IMR-90 (cell line): Measurements from ENCODE around the gene PRTFDC1. TPM values are rescaled to one million over a fixed set of nuclear protein-coding genes. Genes with fewer than 3 reads are reported as not detected.
A peak's percentile ranks its signal among the peaks of the same experiment; 100 is the strongest.

ENCODE experiments used
- ATAC-seq: fragments of 200-7000 bp; cut with Tn5 transposase; 2 replicates; pipeline ENCODE4 v1.9.1; 2020; ENCODE audit warnings: low read depth, mild to moderate bottlenecking, moderate library complexity
- BruUV-seq: library from RNA; stranded (reverse); fragments of 400-500 nt; replicated peaks from 2 replicates; lab custom pipeline; 2021; lab: Mats Ljungman, UMichigan
- CTCF ChIA-PET: fragments of 300-600 bp; formaldehyde crosslinking; extraction: SDS; loops from one replicate; lab custom pipeline; 2021; ENCODE audit warnings: antibody characterized with exemption; lab: Yijun Ruan, JAX
- POLR2A ChIA-PET: fragments of 300-600 bp; sonication (Branson Sonifier 250); formaldehyde crosslinking; loops from one replicate; lab custom pipeline; 2022; ENCODE audit warnings: antibody characterized with exemption; ENCODE audit not compliant: unreplicated experiment; lab: Charles Lee
- DNase-seq: peaks from one replicate; pipeline ENCODE4 v3.0.0; 2013
- H2AFZ ChIP-seq: replicated peaks from 2 replicates; pipeline ENCODE3; 2013; ENCODE audit warnings: low read length, mild to moderate bottlenecking; ENCODE audit not compliant: poor library complexity
- H2AK5ac ChIP-seq: 2 replicates; pipeline ENCODE4 v1.6.1; 2013; ENCODE audit warnings: low read depth, low read length, inconsistent platforms
- H2AK9ac ChIP-seq: replicated peaks from 2 replicates; pipeline ENCODE3; 2013; ENCODE audit warnings: mild to moderate bottlenecking, low read depth, low read length, moderate library complexity; ENCODE audit not compliant: poor library complexity
- H2BK120ac ChIP-seq: 2 replicates; pipeline ENCODE4 v1.6.1; 2013; ENCODE audit warnings: low read depth, low read length, inconsistent platforms
- H2BK15ac ChIP-seq: 3 replicates; pipeline ENCODE4 v1.6.1; 2013; ENCODE audit warnings: low read depth, low read length, inconsistent platforms
- H2BK20ac ChIP-seq: 2 replicates; pipeline ENCODE4 v1.6.1; 2013; ENCODE audit warnings: low read depth, mild to moderate bottlenecking, inconsistent platforms, low read length, moderate library complexity
- H2BK5ac ChIP-seq: 2 replicates; pipeline ENCODE4 v1.6.1; 2013; ENCODE audit warnings: mild to moderate bottlenecking, low read depth, low read length, inconsistent platforms; ENCODE audit not compliant: poor library complexity, severe bottlenecking
- H3K14ac ChIP-seq: replicated peaks from 2 replicates; pipeline ENCODE4 v1.6.1; 2013; ENCODE audit warnings: low read depth, low read length, inconsistent platforms
- H3K18ac ChIP-seq: 2 replicates; pipeline ENCODE4 v1.6.1; 2013; ENCODE audit warnings: low read depth, low read length, control low read depth
- H3K23ac ChIP-seq: 2 replicates; pipeline ENCODE4 v1.6.1; 2013; ENCODE audit warnings: low read depth, low read length, inconsistent platforms
- H3K27ac ChIP-seq: 2 replicates; pipeline ENCODE4 v1.5.1; 2013; ENCODE audit warnings: mild to moderate bottlenecking, control low read depth, low read length; ENCODE audit not compliant: insufficient read depth
- H3K27me3 ChIP-seq: 2 replicates; pipeline ENCODE4 v1.6.1; 2013; ENCODE audit warnings: low read length; ENCODE audit not compliant: control insufficient read depth, insufficient read depth
- H3K36me3 ChIP-seq: 2 replicates; pipeline ENCODE4 v1.6.1; 2013; ENCODE audit warnings: low read length, mixed read lengths; ENCODE audit not compliant: control insufficient read depth, insufficient read depth
- H3K4ac ChIP-seq: 2 replicates; pipeline ENCODE4 v1.6.1; 2013; ENCODE audit warnings: low read depth, low read length, inconsistent platforms
- H3K4me1 ChIP-seq: 2 replicates; pipeline ENCODE4 v1.6.1; 2013; ENCODE audit warnings: low read length, mixed read lengths; ENCODE audit not compliant: control insufficient read depth, insufficient read depth
- H3K4me2 ChIP-seq: 2 replicates; pipeline ENCODE4 v1.6.1; 2013; ENCODE audit warnings: low read depth, mild to moderate bottlenecking, control low read depth, low read length, moderate library complexity
- H3K4me3 ChIP-seq: 2 replicates; pipeline ENCODE4 v1.5.1; 2013; ENCODE audit warnings: low read depth, mild to moderate bottlenecking, control low read depth, low read length, moderate library complexity; ENCODE audit not compliant: insufficient read depth
- H3K56ac ChIP-seq: 2 replicates; pipeline ENCODE4 v1.6.1; 2013; ENCODE audit warnings: low read length, inconsistent platforms; ENCODE audit not compliant: insufficient read depth; ENCODE audit errors: extremely low read depth
- H3K79me1 ChIP-seq, 2 experiments: 2 replicates each; pipeline ENCODE4 v1.6.1; 2013; ENCODE audit warnings: low read length in 2 of 2, inconsistent platforms in 1 of 2, low read depth in 1 of 2
- H3K9ac ChIP-seq: 2 replicates; pipeline ENCODE4 v1.6.1; 2013; ENCODE audit warnings: low read depth, low read length, control low read depth
- H3K9me1 ChIP-seq: 2 replicates; pipeline ENCODE4 v1.6.1; 2013; ENCODE audit warnings: low read length, inconsistent platforms; ENCODE audit not compliant: insufficient read depth
- H3K9me3 ChIP-seq: 2 replicates; pipeline ENCODE4 v1.6.1; 2013; ENCODE audit warnings: low read length; ENCODE audit not compliant: control insufficient read depth, insufficient read depth
- H4K20me1 ChIP-seq: 2 replicates; pipeline ENCODE4 v1.6.1; 2013; ENCODE audit warnings: low read length, inconsistent platforms; ENCODE audit not compliant: insufficient read depth
- H4K5ac ChIP-seq: 2 replicates; pipeline ENCODE4 v1.6.1; 2013; ENCODE audit warnings: mild to moderate bottlenecking, low read depth, low read length, control low read depth
- H4K8ac ChIP-seq, 2 experiments: 2 replicates each; pipeline ENCODE4 v1.6.1; 2013; ENCODE audit warnings: low read depth in 2 of 2, low read length in 2 of 2, control low read depth in 1 of 2, inconsistent platforms in 1 of 2
- H4K91ac ChIP-seq: 2 replicates; pipeline ENCODE4 v1.6.1; 2013; ENCODE audit warnings: low read depth, low read length, inconsistent platforms; ENCODE audit not compliant: insufficient read depth
- BHLHE40 ChIP-seq: fragments of 150-350 bp; IDR thresholded peaks from 2 replicates; pipeline ENCODE4 v1.6.1; 2016; ENCODE audit warnings: mild to moderate bottlenecking, low read depth, low read length
- CEBPB ChIP-seq: IDR thresholded peaks from 2 replicates; pipeline ENCODE4 v1.6.1; 2012; ENCODE audit warnings: low read depth, low read length, improper control_type of control experiment
- CHD1 ChIP-seq: IDR thresholded peaks from 2 replicates; pipeline ENCODE4 v1.6.1; 2012; ENCODE audit warnings: low read depth, low read length, improper control_type of control experiment
- FOS ChIP-seq: fragments of 150-350 bp; IDR thresholded peaks from 2 replicates; pipeline ENCODE4 v1.6.1; 2016; ENCODE audit warnings: low read depth, low read length
- MAFK ChIP-seq: IDR thresholded peaks from 2 replicates; pipeline ENCODE4 v1.6.1; 2012; ENCODE audit warnings: low read depth, low read length, improper control_type of control experiment
- MAZ ChIP-seq: IDR thresholded peaks from 2 replicates; pipeline ENCODE4 v1.6.1; 2012; ENCODE audit warnings: low read depth, mild to moderate bottlenecking, low read length, improper control_type of control experiment, moderate library complexity, borderline replicate concordance
- MXI1 ChIP-seq: IDR thresholded peaks from 2 replicates; pipeline ENCODE4 v1.6.1; 2012; ENCODE audit warnings: low read depth, mild to moderate bottlenecking, low read length, moderate library complexity, borderline replicate concordance
- NFE2L2 ChIP-seq: fragments of 150-350 bp; IDR thresholded peaks from 2 replicates; pipeline ENCODE4 v1.6.1; 2016; ENCODE audit warnings: low read depth, mild to moderate bottlenecking, low read length
- POLR2A ChIP-seq: IDR thresholded peaks from 2 replicates; pipeline ENCODE4 v1.6.1; 2012; ENCODE audit warnings: mild to moderate bottlenecking, low read depth, low read length
- RAD21 ChIP-seq: IDR thresholded peaks from 2 replicates; pipeline ENCODE4 v1.6.1; 2012; ENCODE audit warnings: low read length, improper control_type of control experiment
- RCOR1 ChIP-seq: IDR thresholded peaks from 2 replicates; pipeline ENCODE4 v1.6.1; 2012; ENCODE audit warnings: mild to moderate bottlenecking, low read length, improper control_type of control experiment; ENCODE audit not compliant: insufficient replicate concordance
- RFX5 ChIP-seq: IDR thresholded peaks from 2 replicates; pipeline ENCODE4 v1.8.0; 2012; ENCODE audit warnings: low read depth, mild to moderate bottlenecking, low read length, moderate library complexity
- SMC3 ChIP-seq: fragments of 150-350 bp; IDR thresholded peaks from 2 replicates; pipeline ENCODE4 v1.6.1; 2016; ENCODE audit warnings: low read depth, mild to moderate bottlenecking, antibody characterized with exemption, low read length, moderate library complexity
- USF2 ChIP-seq: fragments of 150-350 bp; IDR thresholded peaks from 2 replicates; pipeline ENCODE4 v1.6.1; 2017; ENCODE audit warnings: mild to moderate bottlenecking, antibody characterized with exemption, low read length, low read depth
- WGBS, 2 experiments: methylation state at CpG; one replicate each; pipeline versions ENCODE4 v1.1.5 to v1.1.7; 2013; ENCODE audit warnings: missing lambda C conversion rate in 2 of 2; ENCODE audit not compliant: insufficient read length in 1 of 2; ENCODE audit errors: extremely low coverage in 2 of 2; 5-methylcytosine and 5-hydroxymethylcytosine counted together
- dilution Hi-C: fragments of 300-500 bp; cut with HindIII; formaldehyde crosslinking; loops from one replicate; pipeline ENCODE4 v1.14.3; 2018; ENCODE audit warnings: low sequenced_read_pairs; ENCODE audit not compliant: unreplicated experiment
- in situ Hi-C: fragments of 300-500 bp; cut with MboI; formaldehyde crosslinking; loops from 3 replicates; pipeline ENCODE4 v1.14.3; 2019; ENCODE audit warnings: low sequenced_read_pairs, inconsistent platforms, mixed read lengths
- intact Hi-C: fragments of 100-400 bp; cut with micrococcal nuclease; formaldehyde crosslinking; loops from 2 replicates; pipeline ENCODE4 v1.10.0; 2022
- polyA plus RNA-seq, 3 experiments: library from polyadenylated mRNA; depleted of rRNA; stranded (reverse); fragments of >200 nt; gene quantifications; 2 replicates each; pipeline ENCODE4 v1.2.3, GENCODE V29; 2012; ENCODE audit warnings: low replicate concordance in 1 of 3
- total RNA-seq: library from RNA; depleted of rRNA; stranded (reverse); fragments of >200 nt; gene quantifications from 2 replicates; pipeline ENCODE4 v1.2.3, GENCODE V29; 2012
- TF ChIP-seq, protein P1 (sequence below): fragments of 150-350 bp; IDR thresholded peaks from 2 replicates; pipeline ENCODE4 v1.6.1; 2016; ENCODE audit warnings: low read depth, mild to moderate bottlenecking, low read length, moderate library complexity, borderline replicate concordance
- TF ChIP-seq, protein P2 (sequence below): conservative IDR thresholded peaks from 2 replicates; pipeline ENCODE4 v1.5.1; 2012; ENCODE audit warnings: mild to moderate bottlenecking, low read depth, low read length, improper control_type of control experiment

The PRTFDC1 gene
- total and polyA plus RNA-seq, 2 of the 4 experiments (the other 2 are of a cell fraction): 12.3 to 17.9 TPM

GRCh38 chr10:24884793-24885192 is 67.6 kb downstream of the PRTFDC1 start:
- WGBS, 2 experiments: no CpG with 5 or more reads among the region's 1 CpG
- no peak overlapping the region for H3K27ac ChIP-seq
- DNase-seq: no peak
- peak overlapping the region; percentile 12; the same call in 1 of the 2 replicates for H3K18ac ChIP-seq
- peak overlapping the region; percentile 31 for H2AK9ac ChIP-seq
- TF ChIP-seq NFE2L2 (no peak), USF2 (no peak), POLR2A (no peak), CEBPB (no peak), RFX5 (no peak), RAD21 (no peak), MAFK (no peak), BHLHE40 (no peak), SMC3 (no peak), MXI1 (no peak), FOS (no peak), MAZ (no peak), RCOR1 (no peak), CHD1 (no peak)
- TF ChIP-seq, protein P1, sequence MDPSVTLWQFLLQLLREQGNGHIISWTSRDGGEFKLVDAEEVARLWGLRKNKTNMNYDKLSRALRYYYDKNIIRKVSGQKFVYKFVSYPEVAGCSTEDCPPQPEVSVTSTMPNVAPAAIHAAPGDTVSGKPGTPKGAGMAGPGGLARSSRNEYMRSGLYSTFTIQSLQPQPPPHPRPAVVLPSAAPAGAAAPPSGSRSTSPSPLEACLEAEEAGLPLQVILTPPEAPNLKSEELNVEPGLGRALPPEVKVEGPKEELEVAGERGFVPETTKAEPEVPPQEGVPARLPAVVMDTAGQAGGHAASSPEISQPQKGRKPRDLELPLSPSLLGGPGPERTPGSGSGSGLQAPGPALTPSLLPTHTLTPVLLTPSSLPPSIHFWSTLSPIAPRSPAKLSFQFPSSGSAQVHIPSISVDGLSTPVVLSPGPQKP: no peak
- TF ChIP-seq, protein P2, sequence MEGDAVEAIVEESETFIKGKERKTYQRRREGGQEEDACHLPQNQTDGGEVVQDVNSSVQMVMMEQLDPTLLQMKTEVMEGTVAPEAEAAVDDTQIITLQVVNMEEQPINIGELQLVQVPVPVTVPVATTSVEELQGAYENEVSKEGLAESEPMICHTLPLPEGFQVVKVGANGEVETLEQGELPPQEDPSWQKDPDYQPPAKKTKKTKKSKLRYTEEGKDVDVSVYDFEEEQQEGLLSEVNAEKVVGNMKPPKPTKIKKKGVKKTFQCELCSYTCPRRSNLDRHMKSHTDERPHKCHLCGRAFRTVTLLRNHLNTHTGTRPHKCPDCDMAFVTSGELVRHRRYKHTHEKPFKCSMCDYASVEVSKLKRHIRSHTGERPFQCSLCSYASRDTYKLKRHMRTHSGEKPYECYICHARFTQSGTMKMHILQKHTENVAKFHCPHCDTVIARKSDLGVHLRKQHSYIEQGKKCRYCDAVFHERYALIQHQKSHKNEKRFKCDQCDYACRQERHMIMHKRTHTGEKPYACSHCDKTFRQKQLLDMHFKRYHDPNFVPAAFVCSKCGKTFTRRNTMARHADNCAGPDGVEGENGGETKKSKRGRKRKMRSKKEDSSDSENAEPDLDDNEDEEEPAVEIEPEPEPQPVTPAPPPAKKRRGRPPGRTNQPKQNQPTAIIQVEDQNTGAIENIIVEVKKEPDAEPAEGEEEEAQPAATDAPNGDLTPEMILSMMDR: no peak
- H2AK5ac ChIP-seq: peak overlapping the region; percentile 76
- H3K4me1 ChIP-seq: peaks cover 7% of the 10 kb centered on the region; the same call in 1 of the 2 replicates
- H3K27me3 ChIP-seq: no peaks in the 10 kb centered on the region
- peaks cover 9% of the 10 kb centered on the region for H3K9me1 ChIP-seq
- H3K9ac ChIP-seq: no peak overlapping the region
- ATAC-seq: no peak
- intact Hi-C loops (no loop called here), in situ Hi-C loops (no loop called here), dilution Hi-C loops (no loop called here)
- no TSS peak for BruUV-seq
- H4K20me1 ChIP-seq: no peaks in the 10 kb centered on the region
- no peak overlapping the region for H3K4me3 ChIP-seq
- no peak overlapping the region for H2AFZ ChIP-seq
- peak overlapping the region; percentile 49 for H2BK5ac ChIP-seq
- no peaks in the 10 kb centered on the region for H3K36me3 ChIP-seq
- 0 out of 3 replicates have a peak overlapping the region, but pooled peaks have one; percentile 11 for H2BK15ac ChIP-seq
- ChIA-PET CTCF (interaction anchor here (1.0 kb wide), 1 partner anchor 177 kb away, joined by 6 read pairs; no protein-coding TSS in a partner anchor), POLR2A (no interaction called here)
- no peak overlapping the region for H3K23ac ChIP-seq
- H4K8ac ChIP-seq: peak overlapping the region in 1 of 2 experiments; percentile 19; a peak in 1 of 4 replicates
- H3K4ac ChIP-seq: peak overlapping the region; percentile 25
- no peak overlapping the region for H3K56ac ChIP-seq
- H2BK120ac ChIP-seq: peak overlapping the region; percentile 25; the same call in 1 of the 2 replicates
- H4K5ac ChIP-seq: peak overlapping the region; percentile 35; the same call in 1 of the 2 replicates
- H2BK20ac ChIP-seq: 0 out of 2 replicates have a peak overlapping the region, but pooled peaks have one; percentile 25
- H3K79me1 ChIP-seq: 0 out of 4 replicates have a peak, but pooled peaks cover 0 to 5% of the 10 kb centered on the region in 2 experiments
- peak overlapping the region; percentile 39; the same call in 1 of the 2 replicates for H4K91ac ChIP-seq
- peak overlapping the region; percentile 52; the same call in 1 of the 2 replicates for H3K14ac ChIP-seq
- H3K9me3 ChIP-seq: no peaks in the 10 kb centered on the region
- no peak overlapping the region for H3K4me2 ChIP-seq
